KOPT-K1 (cell line): ENCODE data around the gene OLA1.

Experiments
- H3K27ac ChIP-seq: fragments of 200-600 bp; sonication (generic); 2 replicates; pipeline ENCODE4 v1.5.1; 2016; ENCODE audit warnings: antibody characterized with exemption, mild to moderate bottlenecking, low read depth, low read length; ENCODE audit not compliant: poor library complexity, severe bottlenecking
- H3K36me3 ChIP-seq: fragments of 200-600 bp; sonication (generic); 2 replicates; pipeline ENCODE4 v1.5.1; 2017; ENCODE audit warnings: antibody characterized with exemption, mild to moderate bottlenecking, low read length, moderate library complexity; ENCODE audit not compliant: insufficient read depth
- H3K9me3 ChIP-seq: fragments of 200-600 bp; sonication (generic); 2 replicates; pipeline ENCODE4 v1.5.1; 2017; ENCODE audit warnings: antibody characterized with exemption, low read length, mild to moderate bottlenecking; ENCODE audit not compliant: insufficient read depth, poor library complexity, severe bottlenecking

Gene OLA1

GRCh38 chr2:174245065-174245464 is 3.3 kb downstream of the OLA1 start:
- Histone ChIP-seq H3K9me3 (no peaks in the 10 kb centered on the region), H3K36me3 (peaks cover 56% of the 10 kb centered on the region)

GRCh38 chr2:174243812-174244211 is 4.5 kb downstream of the OLA1 start:
- peaks cover 56% of the 10 kb centered on the region for H3K36me3 ChIP-seq
- no peaks in the 10 kb centered on the region for H3K9me3 ChIP-seq
- H3K27ac ChIP-seq: no peak overlapping the region

More at GRCh38 chr2:174245065-174245464, 3.3 kb downstream of the OLA1 start:
- H3K27ac ChIP-seq: no peak overlapping the region

GRCh38 chr2:174240097-174240496 is 8.2 kb downstream of the OLA1 start:
- peaks cover 63% of the 10 kb centered on the region for H3K36me3 ChIP-seq
- H3K9me3 ChIP-seq: no peaks in the 10 kb centered on the region
- H3K27ac ChIP-seq: no peak overlapping the region

GRCh38 chr2:174236429-174236828 is 11.9 kb downstream of the OLA1 start:
- Histone ChIP-seq H3K36me3 (peaks cover 30% of the 10 kb centered on the region), H3K27ac (no peak overlapping the region), H3K9me3 (no peaks in the 10 kb centered on the region)

GRCh38 chr2:174235680-174236079 is 12.7 kb downstream of the OLA1 start:
- Histone ChIP-seq H3K36me3 (peaks cover 22% of the 10 kb centered on the region), H3K9me3 (no peaks in the 10 kb centered on the region), H3K27ac (no peak overlapping the region)

- Histone ChIP-seq H3K9me3 (no peaks in the 10 kb centered on the region), H3K27ac (no peak overlapping the region), H3K36me3 (peaks cover 23% of the 10 kb centered on the region)
Measured at GRCh38 chr2:174233771-174234275, 14.5 kb downstream of the OLA1 start.

- Histone ChIP-seq H3K36me3 (peaks cover 59% of the 10 kb centered on the region), H3K9me3 (no peaks in the 10 kb centered on the region), H3K27ac (no peak overlapping the region)
Measured at GRCh38 chr2:174227748-174228147, 20.6 kb downstream of the OLA1 start.

GRCh38 chr2:174224665-174225288 is 23.6 kb downstream of the OLA1 start:
- Histone ChIP-seq H3K9me3 (no peaks in the 10 kb centered on the region), H3K36me3 (peaks cover 84% of the 10 kb centered on the region), H3K27ac (no peak overlapping the region)

- Histone ChIP-seq H3K36me3 (peaks cover 88% of the 10 kb centered on the region), H3K27ac (no peak overlapping the region), H3K9me3 (no peaks in the 10 kb centered on the region)
Measured at GRCh38 chr2:174224125-174224524, 24.2 kb downstream of the OLA1 start.

- no peaks in the 10 kb centered on the region for H3K9me3 ChIP-seq
- no peak overlapping the region for H3K27ac ChIP-seq
- H3K36me3 ChIP-seq: peaks cover 86% of the 10 kb centered on the region
Measured at GRCh38 chr2:174223388-174223787, 24.9 kb downstream of the OLA1 start.

GRCh38 chr2:174222154-174222553 is 26.2 kb downstream of the OLA1 start:
- peaks cover 75% of the 10 kb centered on the region for H3K36me3 ChIP-seq

GRCh38 chr2:174219321-174219720 is 29.0 kb downstream of the OLA1 start:
- Histone ChIP-seq H3K27ac (no peak overlapping the region), H3K36me3 (peaks cover 60% of the 10 kb centered on the region), H3K9me3 (no peaks in the 10 kb centered on the region)

More at GRCh38 chr2:174222154-174222553, 26.2 kb downstream of the OLA1 start:
- Histone ChIP-seq H3K9me3 (no peaks in the 10 kb centered on the region), H3K27ac (no peak overlapping the region)

GRCh38 chr2:174218773-174219172 is 29.6 kb downstream of the OLA1 start:
- Histone ChIP-seq H3K9me3 (no peaks in the 10 kb centered on the region), H3K36me3 (peaks cover 55% of the 10 kb centered on the region), H3K27ac (no peak overlapping the region)

GRCh38 chr2:174217869-174218268 is 30.5 kb downstream of the OLA1 start:
- H3K27ac ChIP-seq: no peak overlapping the region
- H3K36me3 ChIP-seq: peaks cover 46% of the 10 kb centered on the region
- H3K9me3 ChIP-seq: no peaks in the 10 kb centered on the region

GRCh38 chr2:174211954-174212353 is 36.4 kb downstream of the OLA1 start:
- H3K27ac ChIP-seq: no peak overlapping the region
- no peaks in the 10 kb centered on the region for H3K9me3 ChIP-seq
- H3K36me3 ChIP-seq: peaks cover 13% of the 10 kb centered on the region

GRCh38 chr2:174210862-174211261 is 37.5 kb downstream of the OLA1 start:
- Histone ChIP-seq H3K9me3 (no peaks in the 10 kb centered on the region), H3K27ac (no peak overlapping the region), H3K36me3 (peaks cover 18% of the 10 kb centered on the region)
